GM12874 (cell line): ENCODE data around the gene ATF6.

Experiments
- CTCF ChIP-seq: IDR thresholded peaks from 2 replicates; pipeline ENCODE4 v1.5.1; 2011; ENCODE audit warnings: low read depth, mild to moderate bottlenecking, control low read depth, low read length, moderate library complexity; ENCODE audit not compliant: insufficient read depth

ATF6 gene

GRCh38 chr1:161872506-161872905, 106.4 kb downstream of the ATF6 start:
- no peak for TF ChIP-seq CTCF

- no peak for TF ChIP-seq CTCF
Measured at GRCh38 chr1:161879261-161879660, 113.1 kb downstream of the ATF6 start.

- no peak for TF ChIP-seq CTCF
Measured at GRCh38 chr1:161884475-161884874, 118.4 kb downstream of the ATF6 start.

GRCh38 chr1:161885003-161885402, 118.9 kb downstream of the ATF6 start:
- TF ChIP-seq CTCF: no peak

- no peak for TF ChIP-seq CTCF
Measured at GRCh38 chr1:161885759-161886158, 119.6 kb downstream of the ATF6 start.

GRCh38 chr1:161886589-161886988, 120.5 kb downstream of the ATF6 start:
- TF ChIP-seq CTCF: no peak

- TF ChIP-seq CTCF: no peak
Measured at GRCh38 chr1:161887730-161888287, 121.7 kb downstream of the ATF6 start.
